ENCODE data around the gene EFNA5.

DNA sequence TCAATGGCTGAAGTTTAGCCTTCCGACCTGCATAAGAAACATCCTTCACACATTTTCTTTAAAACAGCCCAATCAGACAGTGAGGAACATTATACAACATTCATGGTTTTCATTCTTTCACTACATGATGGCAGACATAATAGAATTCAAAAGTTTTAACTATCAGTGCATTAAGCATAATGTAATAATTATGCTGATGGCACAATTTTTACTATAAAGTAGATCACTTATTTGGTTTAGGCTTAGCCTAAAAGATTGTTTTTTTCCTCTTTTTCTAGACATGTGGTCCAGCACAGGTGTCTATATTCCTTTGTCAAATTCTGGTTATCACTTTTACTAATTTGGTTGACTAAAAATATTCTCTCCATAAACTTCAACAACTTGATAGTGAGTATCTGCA lies 46.5 kb downstream of the EFNA5 start:
- TF ChIP-seq NRF1 (IDR thresholded peaks at IDR 0.05; ENCODE audit: low read depth, low read length), result no peak
- TF ChIP-seq, protein P1, sequence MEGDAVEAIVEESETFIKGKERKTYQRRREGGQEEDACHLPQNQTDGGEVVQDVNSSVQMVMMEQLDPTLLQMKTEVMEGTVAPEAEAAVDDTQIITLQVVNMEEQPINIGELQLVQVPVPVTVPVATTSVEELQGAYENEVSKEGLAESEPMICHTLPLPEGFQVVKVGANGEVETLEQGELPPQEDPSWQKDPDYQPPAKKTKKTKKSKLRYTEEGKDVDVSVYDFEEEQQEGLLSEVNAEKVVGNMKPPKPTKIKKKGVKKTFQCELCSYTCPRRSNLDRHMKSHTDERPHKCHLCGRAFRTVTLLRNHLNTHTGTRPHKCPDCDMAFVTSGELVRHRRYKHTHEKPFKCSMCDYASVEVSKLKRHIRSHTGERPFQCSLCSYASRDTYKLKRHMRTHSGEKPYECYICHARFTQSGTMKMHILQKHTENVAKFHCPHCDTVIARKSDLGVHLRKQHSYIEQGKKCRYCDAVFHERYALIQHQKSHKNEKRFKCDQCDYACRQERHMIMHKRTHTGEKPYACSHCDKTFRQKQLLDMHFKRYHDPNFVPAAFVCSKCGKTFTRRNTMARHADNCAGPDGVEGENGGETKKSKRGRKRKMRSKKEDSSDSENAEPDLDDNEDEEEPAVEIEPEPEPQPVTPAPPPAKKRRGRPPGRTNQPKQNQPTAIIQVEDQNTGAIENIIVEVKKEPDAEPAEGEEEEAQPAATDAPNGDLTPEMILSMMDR (IDR thresholded peaks at IDR 0.05; ENCODE audit: control extremely low read depth in 1 of 3, insufficient read depth in 1 of 3, low read depth in 1 of 3, low read length in 3 of 3), result no peak
- TF ChIP-seq, protein P2, sequence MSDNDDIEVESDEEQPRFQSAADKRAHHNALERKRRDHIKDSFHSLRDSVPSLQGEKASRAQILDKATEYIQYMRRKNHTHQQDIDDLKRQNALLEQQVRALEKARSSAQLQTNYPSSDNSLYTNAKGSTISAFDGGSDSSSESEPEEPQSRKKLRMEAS (IDR thresholded peaks at IDR 0.05), result no peak
- no peak for TF ChIP-seq POLR2A (IDR thresholded peaks at IDR 0.05; ENCODE audit: control extremely low read depth in 1 of 2, low read depth in 2 of 2, low read length in 2 of 2)
- TF ChIP-seq PHF8 (conservative IDR thresholded peaks at IDR 0.05; ENCODE audit: low read depth, low read length), result no peak
- TF ChIP-seq RFX5 (IDR thresholded peaks at IDR 0.05; ENCODE audit: borderline replicate concordance, low read depth, low read length), result no peak
- no peak for TF ChIP-seq CREB1 (IDR thresholded peaks at IDR 0.05)
- TF ChIP-seq ZNF274 (IDR thresholded peaks at IDR 0.05; ENCODE audit: borderline replicate concordance, extremely low read depth, low read length), result no peak
- TF ChIP-seq CHD2 (IDR thresholded peaks at IDR 0.05; ENCODE audit: low read length), result no peak

Data from H1 (cell line).